ENCODE results near the gene TPI1.

DNA sequence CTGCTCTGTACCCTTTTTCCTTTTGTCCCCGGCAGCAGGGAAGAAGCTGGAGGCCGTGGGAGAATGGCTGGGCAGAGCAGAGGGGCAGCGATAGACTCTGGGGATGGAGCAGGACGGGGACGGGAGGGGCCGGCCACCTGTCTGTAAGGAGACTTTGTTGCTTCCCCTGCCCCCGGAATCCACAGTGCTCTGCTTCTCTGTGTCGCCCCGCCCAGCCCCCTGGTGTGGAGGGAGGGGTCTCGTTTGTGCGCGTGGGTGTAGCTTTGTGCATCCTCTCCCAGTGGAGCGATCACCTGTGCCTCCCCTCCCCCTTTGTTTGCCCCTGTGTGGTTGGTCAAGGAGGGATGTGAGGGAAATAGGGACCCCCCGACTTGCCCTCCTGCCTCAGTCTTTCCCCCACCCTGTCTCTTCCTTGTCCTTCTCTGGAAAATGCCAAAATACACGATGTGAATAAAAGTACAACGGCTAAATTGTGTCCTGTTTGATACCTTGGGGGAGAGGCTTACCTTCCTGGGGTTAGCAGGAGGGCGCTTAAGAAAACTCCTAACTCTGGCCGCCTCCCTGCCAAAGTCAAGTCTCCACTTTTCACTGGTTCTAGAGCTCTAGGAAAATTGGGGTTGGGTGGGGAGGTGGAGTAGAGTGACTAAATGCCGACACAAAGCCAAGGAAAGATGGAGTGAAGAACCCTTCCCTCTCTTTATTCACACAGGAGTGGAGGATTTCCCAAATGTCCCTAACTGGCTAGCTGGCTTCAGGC is 990 bp upstream of the TPI1 start:
- TF ChIP-seq, protein P1, sequence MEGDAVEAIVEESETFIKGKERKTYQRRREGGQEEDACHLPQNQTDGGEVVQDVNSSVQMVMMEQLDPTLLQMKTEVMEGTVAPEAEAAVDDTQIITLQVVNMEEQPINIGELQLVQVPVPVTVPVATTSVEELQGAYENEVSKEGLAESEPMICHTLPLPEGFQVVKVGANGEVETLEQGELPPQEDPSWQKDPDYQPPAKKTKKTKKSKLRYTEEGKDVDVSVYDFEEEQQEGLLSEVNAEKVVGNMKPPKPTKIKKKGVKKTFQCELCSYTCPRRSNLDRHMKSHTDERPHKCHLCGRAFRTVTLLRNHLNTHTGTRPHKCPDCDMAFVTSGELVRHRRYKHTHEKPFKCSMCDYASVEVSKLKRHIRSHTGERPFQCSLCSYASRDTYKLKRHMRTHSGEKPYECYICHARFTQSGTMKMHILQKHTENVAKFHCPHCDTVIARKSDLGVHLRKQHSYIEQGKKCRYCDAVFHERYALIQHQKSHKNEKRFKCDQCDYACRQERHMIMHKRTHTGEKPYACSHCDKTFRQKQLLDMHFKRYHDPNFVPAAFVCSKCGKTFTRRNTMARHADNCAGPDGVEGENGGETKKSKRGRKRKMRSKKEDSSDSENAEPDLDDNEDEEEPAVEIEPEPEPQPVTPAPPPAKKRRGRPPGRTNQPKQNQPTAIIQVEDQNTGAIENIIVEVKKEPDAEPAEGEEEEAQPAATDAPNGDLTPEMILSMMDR (IDR thresholded peaks at IDR 0.05), result no peak
- TF ChIP-seq POLR2A (IDR thresholded peaks at IDR 0.05), result no peak
